ENCODE data around the gene MPST.

Gene MPST

DNA sequence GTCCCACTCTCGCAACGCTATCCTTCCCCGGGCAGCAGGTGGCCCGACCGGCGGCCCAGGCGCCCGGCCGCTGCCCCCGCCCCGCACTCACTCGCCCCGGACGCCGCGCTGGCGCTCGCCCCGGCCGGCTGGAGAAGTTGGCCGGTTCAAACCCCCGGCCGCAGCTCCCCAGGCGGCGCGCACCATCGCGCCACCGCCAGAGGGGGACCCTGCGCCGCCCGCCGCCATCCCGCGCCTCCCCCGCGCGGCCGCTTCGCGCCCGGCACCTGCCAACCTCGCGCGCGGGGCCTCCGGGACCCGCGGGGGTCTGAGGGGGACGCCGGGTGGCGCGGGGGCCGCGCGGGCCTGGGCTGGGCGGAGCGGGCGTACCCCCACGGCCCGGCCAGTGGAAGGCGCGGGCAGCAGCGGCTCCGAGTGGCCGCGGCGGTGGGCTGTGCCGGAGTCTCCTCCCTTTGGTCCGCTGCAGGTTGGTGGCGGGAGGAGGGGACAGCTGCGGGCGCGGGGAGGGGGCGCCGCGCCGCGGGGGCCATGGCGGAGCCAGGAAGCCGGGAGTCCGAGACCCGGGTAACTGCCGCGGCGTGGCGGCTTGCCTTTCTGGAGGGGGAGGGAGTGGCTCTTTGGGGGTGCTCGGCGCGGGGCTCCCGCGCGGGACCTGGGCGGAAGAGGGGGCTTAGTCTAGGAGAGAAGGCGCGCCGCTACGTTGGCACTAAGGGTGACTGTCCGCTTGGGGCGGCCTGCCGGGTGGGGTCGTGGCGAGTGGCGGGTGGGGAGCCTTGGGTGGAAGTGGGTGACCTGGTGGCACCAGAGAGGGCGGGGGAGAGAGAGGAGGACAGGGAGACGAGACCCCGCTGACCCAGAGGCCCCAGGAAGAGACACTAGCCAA lies at the start of gene MPST, which contains the start of gene TST:
MPST (plus strand) TSS at position 434 of the 883 bp plus-strand sequence; CDS start at position 529, 95 bp downstream.
TST (minus strand) TSS at position 139 of the 883 bp plus-strand sequence. CDS start 715 bp downstream, outside the sequence.
- TF ChIP-seq, protein P1, sequence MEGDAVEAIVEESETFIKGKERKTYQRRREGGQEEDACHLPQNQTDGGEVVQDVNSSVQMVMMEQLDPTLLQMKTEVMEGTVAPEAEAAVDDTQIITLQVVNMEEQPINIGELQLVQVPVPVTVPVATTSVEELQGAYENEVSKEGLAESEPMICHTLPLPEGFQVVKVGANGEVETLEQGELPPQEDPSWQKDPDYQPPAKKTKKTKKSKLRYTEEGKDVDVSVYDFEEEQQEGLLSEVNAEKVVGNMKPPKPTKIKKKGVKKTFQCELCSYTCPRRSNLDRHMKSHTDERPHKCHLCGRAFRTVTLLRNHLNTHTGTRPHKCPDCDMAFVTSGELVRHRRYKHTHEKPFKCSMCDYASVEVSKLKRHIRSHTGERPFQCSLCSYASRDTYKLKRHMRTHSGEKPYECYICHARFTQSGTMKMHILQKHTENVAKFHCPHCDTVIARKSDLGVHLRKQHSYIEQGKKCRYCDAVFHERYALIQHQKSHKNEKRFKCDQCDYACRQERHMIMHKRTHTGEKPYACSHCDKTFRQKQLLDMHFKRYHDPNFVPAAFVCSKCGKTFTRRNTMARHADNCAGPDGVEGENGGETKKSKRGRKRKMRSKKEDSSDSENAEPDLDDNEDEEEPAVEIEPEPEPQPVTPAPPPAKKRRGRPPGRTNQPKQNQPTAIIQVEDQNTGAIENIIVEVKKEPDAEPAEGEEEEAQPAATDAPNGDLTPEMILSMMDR (IDR thresholded peaks at IDR 0.05): no peak

DNA sequence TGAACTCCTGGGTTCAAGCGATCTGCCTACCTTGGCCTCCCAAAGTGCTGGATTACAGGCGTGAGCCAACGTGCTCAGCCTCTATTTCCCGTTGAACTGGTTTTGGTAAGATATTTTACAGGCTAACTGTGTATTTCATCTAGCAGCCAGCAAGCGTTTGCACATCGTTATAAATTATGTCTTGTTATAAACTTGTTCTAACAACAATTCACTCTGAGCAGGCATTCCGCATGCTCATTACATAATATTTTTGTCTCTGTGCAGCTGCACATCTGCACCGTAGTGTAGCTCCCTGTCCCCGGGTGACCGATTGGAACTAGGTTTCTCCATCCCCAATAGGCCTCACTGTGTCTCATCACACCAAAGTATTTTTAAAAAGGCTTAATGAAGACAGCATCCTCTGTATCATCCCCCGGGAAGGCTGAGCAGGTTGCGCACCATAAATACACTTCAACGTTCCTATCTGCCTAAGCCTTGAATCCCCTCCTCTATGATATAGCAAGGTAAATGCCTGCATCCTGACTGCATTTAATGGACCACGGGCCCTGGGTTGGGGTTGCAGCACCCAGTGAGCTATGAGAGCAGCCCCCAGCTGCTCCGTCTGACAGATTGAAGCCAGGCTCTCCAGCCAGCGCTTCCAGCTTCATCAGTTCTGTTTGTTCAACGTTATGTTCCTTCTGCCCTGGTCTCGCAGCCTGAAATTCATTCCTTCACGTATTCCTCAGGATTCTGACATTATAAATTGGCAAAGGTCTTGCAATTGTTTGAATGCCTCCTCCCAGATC lies 48.0 kb upstream of the MPST start:
- TF ChIP-seq, protein P1 (IDR thresholded peaks at IDR 0.05): no peak

DNA sequence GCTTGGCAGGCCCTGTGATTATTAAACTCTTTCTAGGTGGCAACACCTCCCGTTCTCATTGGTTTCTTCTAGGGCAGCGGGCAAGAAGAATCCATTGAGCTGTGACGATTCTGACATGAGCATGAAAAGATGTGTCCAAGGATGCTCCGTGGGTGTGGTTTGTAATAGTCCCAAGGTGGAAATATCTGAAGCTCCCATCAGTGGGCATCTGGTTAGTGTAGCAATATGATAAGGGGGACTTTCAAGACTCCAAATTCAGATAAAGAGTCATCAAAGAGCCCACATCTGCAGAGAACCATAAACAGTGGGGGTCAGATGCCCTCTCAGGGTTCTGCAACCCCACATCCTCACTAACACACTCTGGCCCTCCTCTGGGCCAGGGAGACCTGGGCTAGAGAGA lies 42.9 kb upstream of the MPST start:
- TF ChIP-seq, protein P1 (IDR thresholded peaks at IDR 0.05): no peak

DNA sequence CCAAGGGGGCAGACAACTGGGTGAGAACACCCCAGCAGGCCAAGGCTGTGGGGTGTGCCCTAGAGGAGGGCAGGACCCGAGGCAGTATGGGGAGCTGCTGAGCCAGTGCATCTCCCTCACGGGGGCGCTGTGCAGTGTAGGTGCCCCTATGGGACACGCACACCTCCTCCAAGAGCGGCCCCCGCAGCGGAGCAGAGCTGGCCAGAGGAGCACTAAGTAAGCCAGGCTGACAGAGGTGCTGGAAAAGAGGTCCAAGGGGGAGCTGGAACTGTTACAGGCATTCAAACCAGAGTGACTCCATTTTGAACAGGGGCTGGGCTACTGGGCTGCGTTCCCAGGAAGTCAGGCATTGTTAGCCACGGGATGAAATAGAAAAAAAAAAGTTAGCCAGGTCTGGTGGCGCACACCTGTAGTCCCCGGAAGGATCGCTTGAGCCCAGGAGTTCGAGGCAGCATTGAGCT lies 42.1 kb upstream of the MPST start:
- TF ChIP-seq, protein P1 (IDR thresholded peaks at IDR 0.05): no peak

DNA sequence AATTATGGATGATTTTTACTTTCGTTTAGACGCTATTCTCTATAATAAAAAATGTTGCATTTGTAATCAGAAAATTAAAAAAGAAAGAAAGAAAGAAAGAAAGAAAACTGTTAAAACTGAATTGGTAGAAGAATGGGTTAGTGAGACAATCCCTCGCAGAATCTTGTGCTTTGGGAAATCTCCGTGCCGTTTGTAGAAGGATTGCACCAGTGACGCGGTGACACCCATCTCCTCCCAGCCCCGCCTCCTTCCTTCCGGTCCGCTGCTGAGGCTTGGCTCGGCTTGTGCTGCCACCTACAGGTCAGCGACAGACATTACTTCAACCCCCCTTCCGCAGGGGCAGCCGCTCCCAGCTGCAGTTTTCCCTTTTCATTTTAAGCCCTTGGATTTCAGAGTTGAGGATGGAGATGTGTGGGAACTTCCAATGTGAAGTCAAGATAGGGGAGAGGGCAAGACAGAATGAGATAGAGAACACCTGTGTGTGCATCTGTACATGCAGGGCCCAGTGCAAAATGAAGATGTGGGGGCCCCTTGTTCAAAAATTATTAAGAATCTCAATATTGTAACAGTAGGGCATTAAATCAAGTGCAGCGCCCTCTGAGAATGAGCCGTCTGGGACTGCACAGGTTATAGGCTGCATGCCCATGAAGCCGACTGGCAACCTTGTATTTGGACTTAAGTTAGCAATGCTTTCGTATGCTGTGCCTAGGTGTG lies 41.4 kb upstream of the MPST start:
- TF ChIP-seq, protein P1 (IDR thresholded peaks at IDR 0.05): peak; percentile 88

DNA sequence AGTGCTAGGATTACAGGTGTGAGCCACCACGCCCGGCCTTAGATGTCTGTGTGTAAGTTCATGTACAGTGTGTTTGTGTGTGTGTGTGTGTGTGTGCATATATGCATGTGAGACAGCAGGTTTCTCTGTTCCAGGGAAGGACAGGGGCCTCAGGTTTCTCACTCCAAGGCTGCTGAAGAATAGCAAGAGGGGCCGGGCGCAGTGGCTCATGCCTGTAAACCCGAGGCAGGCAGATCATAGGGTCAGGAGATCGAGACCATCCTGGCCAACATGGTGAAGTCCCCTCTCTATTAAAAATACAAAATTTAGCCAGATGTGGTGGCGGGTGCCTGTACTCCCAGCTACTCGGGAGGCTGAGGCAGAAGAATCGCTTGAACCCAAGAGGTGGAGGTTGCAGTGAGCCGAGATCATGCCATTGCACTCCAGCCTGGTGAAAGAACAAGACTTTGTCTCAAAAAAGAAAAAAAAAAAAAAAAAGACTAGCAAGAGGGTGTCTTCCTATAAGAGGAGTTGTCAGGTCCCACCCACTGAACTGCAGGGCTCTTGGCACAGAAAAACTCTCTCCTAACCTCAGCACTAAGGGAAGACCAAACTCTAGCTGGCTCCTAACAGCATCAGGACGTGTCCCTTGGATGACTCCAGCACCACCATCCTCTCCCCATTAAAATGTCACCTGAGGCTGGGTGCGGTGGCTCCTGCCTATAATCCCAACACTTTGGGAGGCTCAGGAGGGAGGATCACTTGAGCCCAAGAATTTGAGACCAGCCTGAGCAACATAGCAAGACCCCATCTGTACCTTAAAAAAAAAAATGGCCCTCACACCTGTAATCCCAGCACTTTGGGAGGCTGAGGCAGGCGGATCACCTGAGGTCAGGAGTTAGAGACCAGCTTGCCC lies 40.3 kb upstream of the MPST start:
- TF ChIP-seq, protein P1 (IDR thresholded peaks at IDR 0.05): no peak
